ENCODE results near the gene OR2T29.
"Not testable (repeated sequence)": the region's sequence is repeated elsewhere in the genome, so short reads cannot be mapped to it uniquely, and the experiment has no call there.

Gene OR2T29

GRCh38 chr1:248507773-248508172, 54.8 kb downstream of the OR2T29 start, which contains the start of gene OR2G6:
Gene OR2G6 (plus strand): TSS chr1:248508073. CDS start chr1:248521647, 13,574 bp downstream.
- not testable (repeated sequence) for DNase-seq

All from fibroblast of skin of right quadriceps (primary cell).